GM12878 (cell line): Measurements from ENCODE around the gene GPSM3. TPM values are rescaled to one million over a fixed set of nuclear protein-coding genes. Genes with fewer than 3 reads are reported as not detected.
A peak's percentile ranks its signal among the peaks of the same experiment; 100 is the strongest.

Source experiments
- ATAC-seq: fragments of 200-7000 bp; cut with Tn5 transposase; 3 replicates; pipeline ENCODE4 v1.9.1; 2020; ENCODE audit warnings: mild to moderate bottlenecking, moderate library complexity
- BruUV-seq: library from RNA; stranded (reverse); fragments of 400-500 nt; replicated peaks from 2 replicates; lab custom pipeline; 2021; lab: Mats Ljungman, UMichigan
- CTCF ChIA-PET: fragments of 300-600 bp; sonication (Branson Sonifier 250); formaldehyde crosslinking; extraction: SDS; loops from one replicate; lab custom pipeline; 2021; ENCODE audit warnings: inconsistent platforms; lab: Yijun Ruan, JAX
- POLR2A ChIA-PET: fragments of 350-600 bp; formaldehyde crosslinking; extraction: SDS; loops from one replicate; lab custom pipeline; 2021; ENCODE audit warnings: inconsistent platforms; lab: Charles Lee
- RAD21 ChIA-PET: fragments of 300-600 bp; sonication (Branson Sonifier 250); formaldehyde crosslinking; loops from one replicate; lab custom pipeline; 2023; ENCODE audit warnings: antibody characterized with exemption; ENCODE audit not compliant: unreplicated experiment; lab: Charles Lee
- SMC1A ChIA-PET: fragments of 300-600 bp; sonication (Branson Sonifier 250); formaldehyde crosslinking; loops from one replicate; lab custom pipeline; 2023; ENCODE audit not compliant: unreplicated experiment, uncharacterized antibody; lab: Charles Lee
- DNase-seq: peaks from one replicate; pipeline ENCODE4 v3.0.0-alpha.2; 2011; ENCODE audit warnings: low read depth, low spot score
- FAIRE-seq: peaks from 3 replicates; lab custom pipeline; 2011; peaks lifted over from hg19 to GRCh38; lab: Jason Lieb, UNC
- H2AFZ ChIP-seq: 2 replicates; pipeline ENCODE4 v1.6.0; 2011; ENCODE audit warnings: low read depth, low read length, control low read depth; ENCODE audit not compliant: control insufficient read depth
- H3K27ac ChIP-seq: 2 replicates; pipeline ENCODE4 v1.5.1; 2011; ENCODE audit warnings: control low read depth; ENCODE audit not compliant: control insufficient read depth, insufficient read depth
- H3K27me3 ChIP-seq, 2 experiments: replicated peaks in 1 of 2; 2 replicates each; pipeline versions ENCODE4 v1.6.0 to v1.6.1; 2011; ENCODE audit warnings: low read length in 1 of 2; ENCODE audit not compliant: control insufficient read depth in 2 of 2, insufficient read depth in 2 of 2
- H3K36me3 ChIP-seq, 2 experiments: 2 replicates each; pipeline ENCODE4 v1.5.1; 2011; ENCODE audit warnings: low read length in 1 of 2; ENCODE audit not compliant: control insufficient read depth in 2 of 2, insufficient read depth in 2 of 2
- H3K4me1 ChIP-seq: 2 replicates; pipeline ENCODE4 v1.6.1; 2011; ENCODE audit warnings: mild to moderate bottlenecking, low read length, moderate library complexity, mixed read lengths; ENCODE audit not compliant: control insufficient read depth, insufficient read depth
- H3K4me2 ChIP-seq: 2 replicates; pipeline ENCODE4 v1.6.0; 2011; ENCODE audit warnings: control low read depth; ENCODE audit not compliant: control insufficient read depth, insufficient read depth
- H3K4me3 ChIP-seq: fragments of 200-600 bp; sonication (generic); 2 replicates; pipeline ENCODE4 v1.5.1; 2016
- H3K79me2 ChIP-seq: 2 replicates; pipeline ENCODE4 v1.6.0; 2011; ENCODE audit warnings: low read length; ENCODE audit not compliant: control insufficient read depth, insufficient read depth
- H3K9ac ChIP-seq: 2 replicates; pipeline ENCODE4 v1.8.0; 2011; ENCODE audit warnings: low read length, control low read depth, mixed read lengths; ENCODE audit not compliant: control insufficient read depth, insufficient read depth
- H3K9me3 ChIP-seq: replicated peaks from 3 replicates; pipeline ENCODE4 v1.5.1; 2011; ENCODE audit warnings: mild to moderate bottlenecking, low read length; ENCODE audit not compliant: control insufficient read depth, insufficient read depth
- H4K20me1 ChIP-seq: 2 replicates; pipeline ENCODE4 v1.6.0; 2011; ENCODE audit not compliant: control insufficient read depth, insufficient read depth
- BCL3 ChIP-seq: IDR thresholded peaks from 2 replicates; pipeline ENCODE4 v1.6.1; 2011; ENCODE audit warnings: borderline replicate concordance, low read depth, mild to moderate bottlenecking, moderate library complexity, low read length; ENCODE audit not compliant: insufficient read depth, poor library complexity, severe bottlenecking
- BCLAF1 ChIP-seq: fragments of 450-650 bp; IDR thresholded peaks from 2 replicates; pipeline ENCODE4 v1.6.1; 2017; ENCODE audit warnings: antibody characterized with exemption, mild to moderate bottlenecking, moderate library complexity
- CHD2 ChIP-seq: IDR thresholded peaks from 2 replicates; pipeline ENCODE4 v1.6.1; 2011; ENCODE audit warnings: low read depth, low read length, improper control_type of control experiment, borderline replicate concordance
- E4F1 ChIP-seq: fragments of 450-650 bp; IDR thresholded peaks from 2 replicates; pipeline ENCODE4 v1.6.1; 2018; ENCODE audit warnings: borderline replicate concordance, mild to moderate bottlenecking; ENCODE audit not compliant: partially characterized antibody
- LARP7 ChIP-seq: fragments of 450-650 bp; IDR thresholded peaks from 2 replicates; pipeline ENCODE4 v1.6.1; 2017; ENCODE audit warnings: mild to moderate bottlenecking
- MAX ChIP-seq: IDR thresholded peaks from 2 replicates; pipeline ENCODE4 v1.6.1; 2012; ENCODE audit warnings: low read depth, low read length, improper control_type of control experiment
- MTA2 ChIP-seq: fragments of 450-650 bp; IDR thresholded peaks from 2 replicates; pipeline ENCODE4 v1.6.1; 2016; ENCODE audit warnings: low read depth, mild to moderate bottlenecking, moderate library complexity
- SPI1 ChIP-seq: IDR thresholded peaks from 2 replicates; pipeline ENCODE4 v1.6.1; 2011; ENCODE audit warnings: low read depth, mild to moderate bottlenecking, low read length, moderate library complexity, borderline replicate concordance; ENCODE audit not compliant: insufficient read depth
- YBX1 ChIP-seq: fragments of 450-650 bp; IDR thresholded peaks from 2 replicates; pipeline ENCODE4 v1.6.1; 2016; ENCODE audit warnings: antibody characterized with exemption
- ZBED1 ChIP-seq: IDR thresholded peaks from 2 replicates; pipeline ENCODE4 v1.6.1; 2016; ENCODE audit warnings: borderline replicate concordance
- ZNF622 ChIP-seq: fragments of 450-650 bp; IDR thresholded peaks from 2 replicates; pipeline ENCODE4 v1.6.1; 2017; ENCODE audit warnings: mild to moderate bottlenecking, inconsistent platforms
- WGBS: methylation state at CpG from one replicate; pipeline ENCODE4 v1.1.6; 2016; ENCODE audit warnings: low lambda C conversion rate; ENCODE audit not compliant: insufficient replicate concordance, insufficient coverage; ENCODE audit errors: missing lambda C conversion rate; 5-methylcytosine and 5-hydroxymethylcytosine counted together
- in situ Hi-C: fragments of 300-500 bp; cut with MboI; formaldehyde crosslinking; loops from 9 replicates; pipeline ENCODE4 v1.14.3; 2018; ENCODE audit warnings: mixed read lengths
- intact Hi-C: fragments of 100-400 bp; cut with micrococcal nuclease; formaldehyde crosslinking; loops from one replicate; pipeline ENCODE4 v1.14.2; 2022; ENCODE audit not compliant: unreplicated experiment
- polyA plus RNA-seq, 11 experiments: library from polyadenylated mRNA; depleted of rRNA in 4 of 11; unstranded in 6 of 11; stranded (reverse) in 5 of 11; fragments of >200 nt; fragmentation: Nextera tagmentation in 4 of 11; fragmentation: Illumina TruSeq in 1 of 11; extraction: Ambion mirVana in 4 of 11; extraction: Trizol in 1 of 11; gene quantifications; 1 replicate in 1 of 11; 2 replicates in 10 of 11; pipeline versions ENCODE4 v1.2.1 to v1.2.3, GENCODE V29; 2011 to 2016; ENCODE audit warnings: inconsistent platforms in 2 of 11, missing spikeins in 2 of 11, low read depth in 1 of 11
- total RNA-seq, 4 experiments: library from RNA; depleted of rRNA in 3 of 4; stranded (reverse); fragments of >200 nt in 3 of 4; fragmentation: Illumina TruSeq in 1 of 4; extraction: Trizol in 1 of 4; gene quantifications; 2 replicates each; pipeline versions ENCODE4 v1.2.1 to v1.2.3, GENCODE V29; 2013 to 2021

The GPSM3 gene
- total and polyA plus RNA-seq, 10 of the 15 experiments (the other 5 are each of a cell fraction or from before 2014, with no cell fraction given): 22.0 to 137 (median 113) TPM

GRCh38 chr6:32176476-32177182 is 15.8 kb downstream of the GPSM3 start:
- ChIA-PET POLR2A (interaction anchor here (0.5 to 5.7 kb wide), 10 partner anchors 13 to 1562 kb away, joined by 3 to 123 read pairs (median 4); partner anchors contain the start of genes ATF6B, FKBPL, GPSM3 and PBX2), CTCF (interaction anchor here (0.9 to 1.8 kb wide), 9 partner anchors 9 to 60 kb away, joined by 3 to 6 read pairs (median 4); partner anchors contain the start of gene GPSM3), SMC1A (interaction anchor here (1.0 to 4.2 kb wide), 5 partner anchors 15 to 349 kb away, joined by 3 to 41 read pairs (median 13); partner anchors contain the start of genes ATF6B, FKBPL, GPSM3 and HSPA1B), RAD21 (interaction anchor here (1.4 to 2.6 kb wide), 4 partner anchors 13 to 48 kb away, joined by 5 to 21 read pairs (median 11); partner anchors contain the start of genes ATF6B, GPSM3 and PBX2)
- H3K4me3 ChIP-seq: peak overlapping the region; percentile 64
- in situ Hi-C loops (no loop called here), intact Hi-C loops (loop anchor here (2.0 kb wide), 2 partner anchors 14 to 58 kb away; partner anchors contain the start of gene PBX2)
- no peaks in the 10 kb centered on the region for H3K9me3 ChIP-seq
- H2AFZ ChIP-seq: peak overlapping the region; percentile 78
- peak overlapping the region; percentile 79 for H3K27ac ChIP-seq
- 51% methylated on average over 5 of the region's 5 CpGs for WGBS
- FAIRE-seq (no peak), DNase-seq (no peak), ATAC-seq (no peak)
- no peaks in the 10 kb centered on the region for H4K20me1 ChIP-seq
- H3K9ac ChIP-seq: peak overlapping the region; percentile 62
- peaks cover 22% of the 10 kb centered on the region for H3K79me2 ChIP-seq
- no peaks in the 10 kb centered on the region; a peak in 1 of 4 replicates for H3K36me3 ChIP-seq
- BruUV-seq: no TSS peak
- H3K27me3 ChIP-seq: no peaks in the 10 kb centered on the region
- peaks cover 10% of the 10 kb centered on the region for H3K4me1 ChIP-seq
- H3K4me2 ChIP-seq: peak overlapping the region; percentile 65
- TF ChIP-seq ZNF622: no peak
- TF ChIP-seq CHD2: no peak
- TF ChIP-seq E4F1: no peak
- no peak for TF ChIP-seq SPI1
- TF ChIP-seq ZBED1: 0 out of 2 replicates have a peak, but pooled peaks have one; percentile 28
- no peak for TF ChIP-seq MTA2
- TF ChIP-seq BCLAF1: no peak
- TF ChIP-seq BCL3: no peak
- TF ChIP-seq LARP7: no peak
- no peak for TF ChIP-seq MAX
- peak; percentile 4 for TF ChIP-seq YBX1
